Measurements from ENCODE around the gene GMPR. TPM values are rescaled to one million over a fixed set of nuclear protein-coding genes. Genes with fewer than 3 reads are reported as not detected.
"Not testable (repeated sequence)": the region's sequence is repeated elsewhere in the genome, so short reads cannot be mapped to it uniquely, and the experiment has no call there.

GMPR gene
- total and polyA plus RNA-seq, 4 experiments from 2014 or later: 0.56 to 0.68 TPM; not detected in 2

- Mint-ChIP-seq H3K9me3 (peaks cover 0 to 2% (median 0%) of the 10 kb centered on the region in 8 donors), H3K36me3 (no peaks in the 10 kb centered on the region), H3K4me1 (no peaks in the 10 kb centered on the region), H3K27me3 (peaks cover 0 to 3% of the 10 kb centered on the region in 2 donors), H3K4me3 (no peak overlapping the region), H3K27ac (no peak overlapping the region)
- H3K36me3 ChIP-seq (ENCODE audit: insufficient read depth, low read length): no peaks in the 10 kb centered on the region
- ChIA-PET CTCF (ENCODE audit: partially characterized antibody) (no interaction called here), POLR2A (ENCODE audit: partially characterized antibody) (no interaction called here)
- intact Hi-C loops (cut with micrococcal nuclease): no loop called here
- H3K9me3 ChIP-seq (ENCODE audit: control insufficient read depth in 1 of 2, low read length in 2 of 2): no peaks in the 10 kb centered on the region
- H3K27me3 ChIP-seq (ENCODE audit: insufficient read depth, low read length): no peaks in the 10 kb centered on the region
- H3K4me1 ChIP-seq (ENCODE audit: insufficient read depth, low read length): no peaks in the 10 kb centered on the region
- no peak for DNase-seq
- H3K4me3 ChIP-seq (ENCODE audit: low read length in 2 of 2): no peak overlapping the region
- H3K27ac ChIP-seq (ENCODE audit: low read depth, low read length): no peak overlapping the region
These were observed 20.3 kb downstream of the GMPR start for GRCh38 chr6:16258709-16259075.

- intact Hi-C loops (cut with micrococcal nuclease); H3K27me3 Mint-ChIP-seq; H3K36me3 ChIP-seq (ENCODE audit: insufficient read depth, low read length); H3K27ac ChIP-seq (ENCODE audit: low read depth, low read length); H3K4me3 Mint-ChIP-seq; H3K4me1 ChIP-seq (ENCODE audit: insufficient read depth, low read length); DNase-seq; H3K4me3 ChIP-seq (ENCODE audit: low read length in 2 of 2); H3K36me3 Mint-ChIP-seq; POLR2A ChIA-PET (ENCODE audit: partially characterized antibody); H3K27ac Mint-ChIP-seq; H3K9me3 Mint-ChIP-seq; H3K27me3 ChIP-seq (ENCODE audit: insufficient read depth, low read length); H3K9me3 ChIP-seq (ENCODE audit: control insufficient read depth in 1 of 2, low read length in 2 of 2); CTCF ChIA-PET (ENCODE audit: partially characterized antibody); H3K4me1 Mint-ChIP-seq: not testable (repeated sequence)
These were observed 21.2 kb downstream of the GMPR start for GRCh38 chr6:16259604-16260003.

GRCh38 chr6:16260602-16261001, 22.2 kb downstream of the GMPR start:
- CTCF ChIA-PET (ENCODE audit: partially characterized antibody); POLR2A ChIA-PET (ENCODE audit: partially characterized antibody): not testable (repeated sequence)

GRCh38 chr6:16262773-16263172, 24.4 kb downstream of the GMPR start:
- H3K4me1 Mint-ChIP-seq; H3K27ac ChIP-seq (ENCODE audit: low read depth, low read length); H3K36me3 ChIP-seq (ENCODE audit: insufficient read depth, low read length); H3K4me3 Mint-ChIP-seq; H3K4me3 ChIP-seq (ENCODE audit: low read length in 2 of 2); H3K27me3 Mint-ChIP-seq; DNase-seq; H3K27me3 ChIP-seq (ENCODE audit: insufficient read depth, low read length); intact Hi-C loops (cut with micrococcal nuclease); CTCF ChIA-PET (ENCODE audit: partially characterized antibody); H3K4me1 ChIP-seq (ENCODE audit: insufficient read depth, low read length); H3K9me3 ChIP-seq (ENCODE audit: control insufficient read depth in 1 of 2, low read length in 2 of 2); H3K36me3 Mint-ChIP-seq; H3K27ac Mint-ChIP-seq; POLR2A ChIA-PET (ENCODE audit: partially characterized antibody); H3K9me3 Mint-ChIP-seq: not testable (repeated sequence)

More at GRCh38 chr6:16260602-16261001, 22.2 kb downstream of the GMPR start:
- H3K36me3 Mint-ChIP-seq; H3K9me3 Mint-ChIP-seq; H3K4me1 Mint-ChIP-seq; H3K4me1 ChIP-seq (ENCODE audit: insufficient read depth, low read length); DNase-seq; H3K9me3 ChIP-seq (ENCODE audit: control insufficient read depth in 1 of 2, low read length in 2 of 2); H3K36me3 ChIP-seq (ENCODE audit: insufficient read depth, low read length); H3K4me3 ChIP-seq (ENCODE audit: low read length in 2 of 2); intact Hi-C loops (cut with micrococcal nuclease); H3K27me3 ChIP-seq (ENCODE audit: insufficient read depth, low read length); H3K27ac Mint-ChIP-seq; H3K27me3 Mint-ChIP-seq; H3K4me3 Mint-ChIP-seq; H3K27ac ChIP-seq (ENCODE audit: low read depth, low read length): not testable (repeated sequence)

GRCh38 chr6:16263464-16264099, 25.2 kb downstream of the GMPR start:
- H3K27ac ChIP-seq (ENCODE audit: low read depth, low read length); POLR2A ChIA-PET (ENCODE audit: partially characterized antibody); H3K4me3 ChIP-seq (ENCODE audit: low read length in 2 of 2); H3K36me3 ChIP-seq (ENCODE audit: insufficient read depth, low read length); H3K4me1 ChIP-seq (ENCODE audit: insufficient read depth, low read length); H3K4me1 Mint-ChIP-seq; H3K36me3 Mint-ChIP-seq; H3K27me3 Mint-ChIP-seq; H3K9me3 ChIP-seq (ENCODE audit: control insufficient read depth in 1 of 2, low read length in 2 of 2); H3K4me3 Mint-ChIP-seq; H3K9me3 Mint-ChIP-seq; intact Hi-C loops (cut with micrococcal nuclease); H3K27ac Mint-ChIP-seq; H3K27me3 ChIP-seq (ENCODE audit: insufficient read depth, low read length); DNase-seq; CTCF ChIA-PET (ENCODE audit: partially characterized antibody): not testable (repeated sequence)

GRCh38 chr6:16264785-16265184, 26.4 kb downstream of the GMPR start:
- ChIA-PET POLR2A (ENCODE audit: partially characterized antibody) (no interaction called here), CTCF (ENCODE audit: partially characterized antibody) (interaction anchor here (2.0 kb wide), 1 partner anchor 21 kb away, joined by 4 read pairs; no protein-coding TSS in a partner anchor)
- intact Hi-C loops (cut with micrococcal nuclease): no loop called here
- H3K4me3 ChIP-seq (ENCODE audit: low read length in 2 of 2): no peak overlapping the region
- Mint-ChIP-seq H3K4me1 (no peaks in the 10 kb centered on the region), H3K27ac (no peak overlapping the region), H3K9me3 (no peaks in the 10 kb centered on the region), H3K27me3 (peaks cover 1 to 3% of the 10 kb centered on the region in 2 donors), H3K36me3 (no peaks in the 10 kb centered on the region), H3K4me3 (no peak overlapping the region)
- no peak overlapping the region for H3K27ac ChIP-seq (ENCODE audit: low read depth, low read length)
- H3K36me3 ChIP-seq (ENCODE audit: insufficient read depth, low read length): no peaks in the 10 kb centered on the region
- H3K9me3 ChIP-seq (ENCODE audit: control insufficient read depth in 1 of 2, low read length in 2 of 2): no peaks in the 10 kb centered on the region
- H3K4me1 ChIP-seq (ENCODE audit: insufficient read depth, low read length): peaks cover 3% of the 10 kb centered on the region
- no peaks in the 10 kb centered on the region for H3K27me3 ChIP-seq (ENCODE audit: insufficient read depth, low read length)
- DNase-seq: no peak

- H3K36me3 Mint-ChIP-seq: no peaks in the 10 kb centered on the region
- ChIA-PET CTCF (ENCODE audit: partially characterized antibody) (interaction anchor here (2.0 kb wide), 1 partner anchor 21 kb away, joined by 4 read pairs; no protein-coding TSS in a partner anchor), POLR2A (ENCODE audit: partially characterized antibody) (no interaction called here)
- Histone ChIP-seq H3K4me1 (ENCODE audit: insufficient read depth, low read length) (peaks cover 3% of the 10 kb centered on the region), H3K9me3 (ENCODE audit: control insufficient read depth in 1 of 2, low read length in 2 of 2) (no peaks in the 10 kb centered on the region), H3K27ac (ENCODE audit: low read depth, low read length) (no peak overlapping the region), H3K36me3 (ENCODE audit: insufficient read depth, low read length) (no peaks in the 10 kb centered on the region), H3K4me3 (ENCODE audit: low read length in 2 of 2) (no peak overlapping the region), H3K27me3 (ENCODE audit: insufficient read depth, low read length) (no peaks in the 10 kb centered on the region)
- H3K27me3 Mint-ChIP-seq: peaks cover 1 to 5% of the 10 kb centered on the region in 2 donors
- H3K27ac Mint-ChIP-seq: no peak overlapping the region
- H3K4me1 Mint-ChIP-seq: no peaks in the 10 kb centered on the region
- intact Hi-C loops (cut with micrococcal nuclease): no loop called here
- no peaks in the 10 kb centered on the region for H3K9me3 Mint-ChIP-seq
- DNase-seq: no peak
- H3K4me3 Mint-ChIP-seq: no peak overlapping the region
These were observed 27.3 kb downstream of the GMPR start for GRCh38 chr6:16265351-16266341.

All from CD4-positive, alpha-beta memory T cell (primary cell).